Thymus (tissue), 11 donors: ENCODE measurements around the gene TCIRG1. TPM values are rescaled to one million over a fixed set of nuclear protein-coding genes. Genes with fewer than 3 reads are reported as not detected.

Experiments used
- DNase-seq, 9 donors: peaks; one replicate each; pipeline ENCODE4 v3.0.0-alpha.2; 2013; ENCODE audit warnings: low spot score in 9 of 9, low read depth in 6 of 9, missing footprints in 1 of 9
- H3K27ac ChIP-seq, 2 donors: one replicate each; pipeline ENCODE4 v1.5.1; 2013; ENCODE audit warnings: control low read depth in 1 of 2, low read depth in 1 of 2, low read length in 1 of 2, mild to moderate bottlenecking in 1 of 2, moderate library complexity in 1 of 2
- H3K27me3 ChIP-seq, 2 donors: one replicate each; pipeline ENCODE4 v1.5.1; 2013; ENCODE audit warnings: low read length in 1 of 2; ENCODE audit not compliant: control insufficient read depth in 2 of 2, insufficient read depth in 1 of 2
- H3K36me3 ChIP-seq, 2 donors: one replicate each; pipeline ENCODE4 v1.5.1; 2013; ENCODE audit warnings: low read length in 1 of 2, mild to moderate bottlenecking in 1 of 2, moderate library complexity in 1 of 2; ENCODE audit not compliant: control insufficient read depth in 2 of 2, insufficient read depth in 2 of 2
- H3K4me1 ChIP-seq, 2 donors: one replicate each; pipeline ENCODE4 v1.5.1; 2013; ENCODE audit warnings: low read length in 2 of 2; ENCODE audit not compliant: control insufficient read depth in 2 of 2, insufficient read depth in 2 of 2
- H3K4me3 ChIP-seq, 2 donors: one replicate each; pipeline ENCODE4 v1.5.1; 2013; ENCODE audit warnings: low read length in 2 of 2, control low read depth in 1 of 2, mild to moderate bottlenecking in 1 of 2
- H3K9me3 ChIP-seq, 2 donors: one replicate each; pipeline ENCODE4 v1.5.1; 2013; ENCODE audit warnings: low read length in 1 of 2, mild to moderate bottlenecking in 1 of 2; ENCODE audit not compliant: control insufficient read depth in 2 of 2, insufficient read depth in 1 of 2
- WGBS: extraction: QIAGEN DNeasy Blood & Tissue Kit; methylation state at CpG from one replicate; pipeline ENCODE4 v1.1.7; 2013; 5-methylcytosine and 5-hydroxymethylcytosine counted together
- polyA plus RNA-seq: library from polyadenylated mRNA; stranded (reverse); fragments of 200-250 nt; gene quantifications from one replicate; pipeline ENCODE4 v1.2.3, GENCODE V29; 2013
- total RNA-seq: library from RNA; stranded (reverse); fragments of 120-200 nt; gene quantifications from one replicate; pipeline ENCODE4 v1.2.4, GENCODE V29; 2013
- donor health status: healthy.

TCIRG1 gene
- total and polyA plus RNA-seq, 2 donors = 44.8 to 236 TPM

DNA sequence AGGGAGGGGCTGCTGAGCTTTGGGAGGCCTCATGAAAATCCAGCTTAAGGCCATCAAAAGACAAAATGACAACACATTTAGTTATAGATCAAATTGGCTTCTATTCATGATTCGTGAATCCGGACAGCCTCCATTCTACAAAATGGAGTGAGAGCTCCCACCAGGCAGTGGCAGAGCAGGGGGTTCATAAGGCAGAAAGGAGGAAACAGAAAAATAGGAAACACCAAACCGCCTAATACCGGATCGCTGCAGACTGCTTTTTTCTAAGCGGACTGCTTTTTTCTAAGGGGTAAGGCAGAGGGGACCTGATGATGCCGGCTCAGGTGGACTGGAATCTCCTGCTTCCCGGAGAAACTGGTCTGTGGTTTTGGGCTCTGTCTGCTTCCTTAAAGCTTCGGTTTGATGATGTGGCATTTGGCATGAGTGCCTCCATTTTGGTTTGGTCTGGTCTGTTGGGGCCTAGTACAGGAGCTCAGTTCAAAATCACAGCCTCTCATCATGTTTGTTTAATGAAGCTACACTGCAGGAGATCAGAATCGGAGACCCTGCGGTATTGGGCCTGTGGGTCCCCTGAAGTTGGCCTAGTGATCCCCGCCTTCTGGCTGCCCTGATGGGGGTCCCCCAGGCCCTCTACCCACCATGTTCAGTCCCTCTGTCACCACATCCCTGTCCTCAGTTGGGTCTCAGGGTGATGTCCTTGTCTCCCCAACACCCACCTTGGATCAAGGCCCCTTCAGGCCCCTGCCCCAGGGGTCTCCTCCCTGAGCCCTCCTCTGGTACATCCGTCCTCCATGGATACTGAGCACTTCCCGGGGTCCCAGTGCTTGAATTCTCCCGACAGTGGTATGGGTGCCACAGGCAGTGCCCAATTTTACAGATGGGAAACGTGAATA, 27.5 kb upstream of the TCIRG1 start:
- Histone ChIP-seq H3K9me3 (peaks cover 0 to 1% of the 10 kb centered on the region in 2 donors), H3K4me3 (no peak overlapping the region), H3K27ac (no peak overlapping the region), H3K27me3 (peaks cover 0 to 14% of the 10 kb centered on the region in 2 donors), H3K4me1 (peaks cover 6 to 15% of the 10 kb centered on the region in 2 donors), H3K36me3 (no peaks in the 10 kb centered on the region)
- 61% methylated on average over 16 of the region's 16 CpGs for WGBS
- DNase-seq = no peak

DNA sequence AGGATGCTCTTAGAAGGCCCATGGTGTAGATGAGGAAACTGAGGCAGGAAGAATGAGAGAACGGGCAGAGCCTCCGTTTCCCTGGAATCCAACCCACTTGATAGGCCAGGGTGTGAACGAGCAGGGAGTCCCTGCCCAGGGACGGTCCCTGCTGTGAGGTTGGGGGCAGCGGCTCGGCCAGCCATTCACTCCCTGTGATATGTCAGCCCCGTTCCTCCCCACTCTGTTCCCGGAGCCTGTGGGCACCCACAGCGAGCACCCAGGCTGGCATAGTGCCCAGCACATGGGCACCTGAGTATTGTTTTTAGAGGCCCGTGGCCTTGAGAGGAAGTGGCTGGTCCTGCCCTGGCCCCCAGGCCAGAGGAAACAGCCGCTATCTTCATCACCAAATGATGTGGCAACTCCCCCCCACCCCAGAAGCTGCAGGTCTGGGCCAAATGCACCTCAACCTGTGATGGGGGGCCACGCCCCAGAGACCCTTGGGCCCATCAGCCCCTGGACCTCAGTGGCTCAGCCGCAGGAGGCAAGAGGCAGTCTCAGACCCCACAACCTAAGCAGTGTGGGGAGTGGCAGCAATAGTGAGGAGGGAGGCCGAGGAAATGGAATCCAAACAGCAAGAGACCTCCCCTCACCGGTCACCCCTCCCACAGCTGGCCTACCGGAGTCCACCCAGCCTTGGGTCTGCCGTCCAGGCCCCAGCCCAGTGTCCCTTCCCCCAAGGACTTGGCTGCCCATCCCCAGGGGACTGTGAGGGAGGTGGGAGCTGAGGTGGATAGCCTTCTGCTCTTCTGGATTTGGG, 26.6 kb upstream of the TCIRG1 start:
- 83% methylated on average over 17 of the region's 17 CpGs for WGBS
- peaks cover 6 to 15% of the 10 kb centered on the region in 2 donors for H3K4me1 ChIP-seq

DNA sequence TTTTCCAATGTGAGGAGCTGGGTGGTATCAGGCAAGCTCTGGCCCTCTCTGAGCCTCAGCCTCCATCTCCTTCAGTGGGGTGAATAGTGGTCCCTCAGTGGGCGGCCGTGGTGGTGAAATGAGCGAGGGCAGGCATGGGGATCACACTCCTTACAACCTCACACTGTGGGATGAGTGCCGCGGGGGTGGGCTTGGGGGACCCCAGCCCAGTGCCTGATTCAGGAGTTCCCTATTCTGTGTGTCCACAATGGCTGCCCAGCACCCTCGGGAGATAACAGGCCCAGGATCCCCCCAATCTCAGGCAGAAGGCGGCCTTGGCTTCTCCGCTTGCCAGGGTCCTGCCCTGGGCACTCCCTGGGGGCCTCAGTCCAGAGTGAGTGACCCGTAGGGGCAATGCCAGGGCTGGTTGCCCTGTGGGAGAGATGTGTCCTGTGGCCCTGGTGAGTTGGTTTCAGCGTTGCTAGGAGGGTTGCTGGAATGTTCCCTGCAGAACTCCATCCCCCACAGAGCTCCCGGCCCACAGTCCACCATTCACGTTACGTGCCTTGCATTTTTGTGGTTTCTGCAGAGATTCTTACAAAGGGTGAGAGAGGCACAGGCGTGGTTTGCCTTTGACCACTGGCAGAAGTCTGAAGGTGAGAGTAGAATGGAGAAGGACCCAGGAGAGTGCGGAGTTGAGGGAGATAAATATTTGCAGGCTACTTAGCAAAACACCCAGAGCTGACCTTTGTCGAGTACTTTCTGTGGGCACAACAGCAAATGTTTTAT, 25.8 kb upstream of the TCIRG1 start:
- H3K27ac ChIP-seq = no peak overlapping the region
- H3K27me3 ChIP-seq = peaks cover 0 to 9% of the 10 kb centered on the region in 2 donors
- no peak for DNase-seq
- peaks cover 6 to 15% of the 10 kb centered on the region in 2 donors for H3K4me1 ChIP-seq
- H3K36me3 ChIP-seq = no peaks in the 10 kb centered on the region
- H3K9me3 ChIP-seq = peaks cover 0 to 1% of the 10 kb centered on the region in 2 donors
- H3K4me3 ChIP-seq = no peak overlapping the region
- WGBS = 92% methylated on average over 16 of the region's 16 CpGs

More for the DNA sequence above, 26.6 kb upstream of the TCIRG1 start:
- DNase-seq = no peak
- Histone ChIP-seq H3K27me3 (peaks cover 0 to 9% of the 10 kb centered on the region in 2 donors), H3K9me3 (peaks cover 0 to 1% of the 10 kb centered on the region in 2 donors), H3K27ac (no peak overlapping the region), H3K4me3 (no peak overlapping the region), H3K36me3 (no peaks in the 10 kb centered on the region)

DNA sequence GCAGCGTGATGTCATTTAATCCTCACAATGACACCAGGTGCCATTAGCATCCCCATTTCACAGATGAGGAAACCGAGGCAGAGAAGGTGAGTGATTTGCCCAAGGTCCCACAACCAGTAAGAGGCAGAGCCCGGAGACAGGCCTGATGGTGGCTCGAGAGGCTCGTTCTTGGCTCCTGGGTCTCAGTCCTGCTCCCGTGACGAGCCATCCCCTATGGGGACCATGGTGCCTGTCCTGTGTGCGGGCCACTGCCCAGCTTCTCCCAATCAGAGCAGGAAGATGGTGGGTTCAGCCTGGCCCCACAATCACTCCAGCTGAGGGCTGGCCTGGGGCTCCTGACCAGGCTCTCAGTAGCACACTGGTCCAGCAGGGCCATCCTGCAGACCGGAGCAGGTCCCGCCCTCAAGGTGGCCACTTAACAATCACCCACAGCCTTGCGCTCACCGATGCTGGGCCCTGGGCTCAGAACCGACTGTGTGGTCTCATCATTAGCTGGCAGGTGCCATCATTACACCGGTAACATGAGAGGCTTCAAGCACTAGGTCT, 25.1 kb upstream of the TCIRG1 start:
- no peaks in the 10 kb centered on the region for H3K36me3 ChIP-seq
- peaks cover 0 to 9% of the 10 kb centered on the region in 2 donors for H3K27me3 ChIP-seq
- H3K27ac ChIP-seq = no peak overlapping the region
- DNase-seq = no peak
- 96% methylated on average over 14 of the region's 14 CpGs for WGBS
- no peak overlapping the region for H3K4me3 ChIP-seq
- H3K9me3 ChIP-seq = peaks cover 0 to 1% of the 10 kb centered on the region in 2 donors
- peaks cover 6 to 14% of the 10 kb centered on the region in 2 donors for H3K4me1 ChIP-seq

DNA sequence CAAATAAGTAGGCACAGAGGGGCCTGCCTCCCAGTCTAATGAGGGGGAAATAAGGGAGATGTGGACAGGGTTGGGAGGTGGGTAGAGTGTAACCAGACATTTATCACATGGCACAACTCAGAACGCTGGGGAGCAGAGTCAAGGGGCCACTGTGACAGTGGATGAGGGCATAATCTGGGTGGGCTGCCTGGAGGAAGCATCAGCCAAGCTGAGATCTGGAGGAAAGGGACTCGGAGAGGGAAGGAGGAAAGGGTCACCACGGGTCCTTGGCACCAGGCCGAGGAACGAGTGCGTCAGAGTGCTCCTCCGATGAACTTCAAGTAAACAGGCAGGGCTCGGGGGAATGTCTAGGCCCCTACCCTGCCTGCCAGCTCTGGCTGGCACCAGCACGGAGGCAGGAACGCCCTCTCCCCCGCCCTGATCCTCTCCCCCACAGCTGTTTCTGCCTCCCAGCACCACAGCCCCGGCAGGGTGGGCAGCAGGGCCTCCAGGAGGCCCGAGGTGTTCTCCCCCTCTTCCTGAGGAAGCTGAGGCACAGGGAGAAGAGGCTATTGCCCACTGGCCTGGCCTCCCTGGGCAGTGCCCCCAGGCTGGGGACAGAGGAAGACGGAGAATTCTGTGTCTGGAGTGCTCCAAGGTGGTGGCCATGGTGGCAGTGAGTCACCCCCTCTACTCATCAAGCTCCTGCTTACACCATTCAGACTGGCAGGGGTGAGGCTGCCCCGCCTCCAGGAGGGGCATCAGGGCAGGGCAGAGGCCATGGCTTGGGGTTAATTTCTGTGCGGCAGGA, 24.5 kb upstream of the TCIRG1 start:
- Histone ChIP-seq H3K27ac (no peak overlapping the region), H3K9me3 (peaks cover 0 to 1% of the 10 kb centered on the region in 2 donors), H3K36me3 (no peaks in the 10 kb centered on the region), H3K27me3 (peaks cover 0 to 9% of the 10 kb centered on the region in 2 donors), H3K4me3 (no peak overlapping the region), H3K4me1 (peaks cover 4 to 9% of the 10 kb centered on the region in 2 donors)
- DNase-seq = no peak
- WGBS = 71% methylated on average over 16 of the region's 16 CpGs

DNA sequence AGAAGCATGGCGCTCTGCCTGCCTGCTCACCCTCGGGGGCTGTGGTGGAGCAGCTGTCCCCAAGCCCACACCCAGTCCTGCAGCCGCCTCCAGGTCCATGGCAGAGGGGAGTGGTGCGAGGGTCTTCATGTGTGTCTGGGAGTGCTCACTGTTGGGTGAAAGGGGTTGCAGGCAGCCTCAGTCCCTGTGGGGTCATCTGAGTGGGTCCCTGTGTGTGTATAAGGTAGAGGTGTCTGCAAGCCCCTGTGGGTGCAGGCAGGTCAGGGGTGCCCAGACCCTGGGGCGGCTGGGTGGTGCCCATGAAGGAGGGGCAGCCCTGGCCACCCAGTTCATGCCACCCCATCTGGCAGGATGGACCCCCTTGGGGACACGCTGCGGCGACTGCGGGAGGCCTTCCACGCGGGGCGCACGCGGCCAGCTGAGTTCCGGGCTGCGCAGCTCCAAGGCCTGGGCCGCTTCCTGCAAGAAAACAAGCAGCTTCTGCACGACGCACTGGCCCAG, 23.8 kb upstream of the TCIRG1 start:
- no peaks in the 10 kb centered on the region for H3K36me3 ChIP-seq
- peaks cover 2 to 5% of the 10 kb centered on the region in 2 donors for H3K4me1 ChIP-seq
- WGBS = 90% methylated on average over 19 of the region's 19 CpGs
- H3K27me3 ChIP-seq = peaks cover 0 to 7% of the 10 kb centered on the region in 2 donors
- H3K4me3 ChIP-seq = no peak overlapping the region
- peaks cover 0 to 1% of the 10 kb centered on the region in 2 donors for H3K9me3 ChIP-seq
- no peak for DNase-seq
- no peak overlapping the region for H3K27ac ChIP-seq

DNA sequence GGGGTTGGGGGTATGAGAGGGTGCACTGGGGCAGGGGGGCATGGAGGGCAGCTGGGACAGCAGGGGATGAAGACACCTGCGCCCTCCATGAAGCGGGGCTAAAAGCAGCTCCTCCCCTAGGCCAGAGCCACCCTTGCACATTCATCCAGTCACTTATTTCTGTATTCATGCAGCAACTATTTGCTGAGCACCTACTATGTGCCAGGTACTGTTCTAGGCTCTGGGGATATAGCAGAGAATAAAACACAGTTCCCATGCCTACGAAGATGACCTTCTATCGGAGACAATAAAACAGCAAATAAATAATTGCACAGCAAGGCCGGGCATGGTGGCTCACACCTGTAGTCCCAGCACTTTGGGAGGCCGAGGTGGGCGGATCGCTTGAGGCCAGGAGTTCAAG, 23.4 kb upstream of the TCIRG1 start:
- WGBS = 97% methylated on average over 8 of the region's 8 CpGs
- Histone ChIP-seq H3K27me3 (peaks cover 0 to 2% of the 10 kb centered on the region in 2 donors), H3K36me3 (no peaks in the 10 kb centered on the region), H3K9me3 (peaks cover 0 to 1% of the 10 kb centered on the region in 2 donors), H3K4me3 (no peak overlapping the region), H3K27ac (no peak overlapping the region), H3K4me1 (no peaks in the 10 kb centered on the region)
- DNase-seq = no peak
